Upper lobe of right lung (tissue), 1 donor: ENCODE data around the gene GLI3. TPM values are rescaled to one million over a fixed set of nuclear protein-coding genes. Genes with fewer than 3 reads are reported as not detected.

Experiments
- ATAC-seq: fragments of 200-7000 bp; cut with Tn5 transposase; one replicate; pipeline ENCODE4 v1.9.1; 2020; ENCODE audit warnings: mild to moderate bottlenecking, moderate library complexity
- DNase-seq: peaks from one replicate; pipeline ENCODE4 v3.0.0-alpha.2; 2020
- H3K27ac ChIP-seq: fragments of 200-600 bp; one replicate; pipeline ENCODE4 v1.8.0; 2022
- H3K27me3 ChIP-seq: fragments of 200-600 bp; one replicate; pipeline ENCODE4 v1.8.0; 2022; ENCODE audit warnings: mild to moderate bottlenecking
- H3K36me3 ChIP-seq: fragments of 200-600 bp; one replicate; pipeline ENCODE4 v1.8.0; 2022
- H3K4me1 ChIP-seq: fragments of 200-600 bp; one replicate; pipeline ENCODE4 v1.8.0; 2022
- H3K4me3 ChIP-seq: fragments of 200-600 bp; one replicate; pipeline ENCODE4 v1.8.0; 2022; ENCODE audit warnings: mild to moderate bottlenecking
- H3K9me3 ChIP-seq: fragments of 200-600 bp; one replicate; pipeline ENCODE4 v1.8.0; 2022
- intact Hi-C: fragments of 100-400 bp; cut with DNase I; formaldehyde crosslinking; loops from one replicate; pipeline ENCODE4 v1.11.0; 2022
- total RNA-seq: library from RNA; stranded (reverse); fragmentation: NEBNext Ultra II Directional; extraction: Animal tissue kit (Norgen Biotek cat#: 25700); gene quantifications from one replicate; pipeline ENCODE4 v1.2.1, GENCODE V29; 2021
- TF ChIP-seq, protein P1 (sequence below): fragments of 200-600 bp; IDR thresholded peaks from one replicate; pipeline ENCODE4 v1.8.0; 2022; ENCODE audit warnings: antibody characterized with exemption
- donor health status: DM: no; HTN: yes; CAD: no; lungs with severe emphysema.

The GLI3 gene
- total RNA-seq, 1 donor from 2014 or later: 17.5 TPM

DNA sequence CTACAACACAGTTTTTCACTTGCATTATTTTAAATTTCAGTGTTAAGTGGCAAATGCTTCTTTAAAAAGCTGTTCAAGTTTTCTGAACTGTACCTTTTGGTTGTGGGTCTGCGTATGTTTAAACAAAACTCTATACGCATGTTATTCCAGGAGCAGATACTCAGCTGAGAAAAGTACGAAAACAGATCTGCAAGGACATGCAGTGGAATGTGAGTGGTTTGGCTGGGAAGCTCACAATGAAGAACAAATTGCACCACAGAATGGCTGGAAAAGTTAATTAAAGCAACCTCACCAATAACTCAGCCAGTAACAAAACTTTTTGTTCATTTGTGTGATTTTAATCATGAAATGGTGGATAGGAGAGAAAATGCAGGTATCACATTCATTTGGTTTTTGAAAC lies 17.6 kb downstream of the GLI3 start:
- TF ChIP-seq, protein P1, sequence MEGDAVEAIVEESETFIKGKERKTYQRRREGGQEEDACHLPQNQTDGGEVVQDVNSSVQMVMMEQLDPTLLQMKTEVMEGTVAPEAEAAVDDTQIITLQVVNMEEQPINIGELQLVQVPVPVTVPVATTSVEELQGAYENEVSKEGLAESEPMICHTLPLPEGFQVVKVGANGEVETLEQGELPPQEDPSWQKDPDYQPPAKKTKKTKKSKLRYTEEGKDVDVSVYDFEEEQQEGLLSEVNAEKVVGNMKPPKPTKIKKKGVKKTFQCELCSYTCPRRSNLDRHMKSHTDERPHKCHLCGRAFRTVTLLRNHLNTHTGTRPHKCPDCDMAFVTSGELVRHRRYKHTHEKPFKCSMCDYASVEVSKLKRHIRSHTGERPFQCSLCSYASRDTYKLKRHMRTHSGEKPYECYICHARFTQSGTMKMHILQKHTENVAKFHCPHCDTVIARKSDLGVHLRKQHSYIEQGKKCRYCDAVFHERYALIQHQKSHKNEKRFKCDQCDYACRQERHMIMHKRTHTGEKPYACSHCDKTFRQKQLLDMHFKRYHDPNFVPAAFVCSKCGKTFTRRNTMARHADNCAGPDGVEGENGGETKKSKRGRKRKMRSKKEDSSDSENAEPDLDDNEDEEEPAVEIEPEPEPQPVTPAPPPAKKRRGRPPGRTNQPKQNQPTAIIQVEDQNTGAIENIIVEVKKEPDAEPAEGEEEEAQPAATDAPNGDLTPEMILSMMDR: no peak
- Histone ChIP-seq H3K9me3 (no peaks in the 10 kb centered on the region), H3K4me1 (no peaks in the 10 kb centered on the region), H3K27me3 (no peaks in the 10 kb centered on the region), H3K4me3 (no peak overlapping the region), H3K27ac (no peak overlapping the region), H3K36me3 (no peaks in the 10 kb centered on the region)
- intact Hi-C loops: no loop called here
- DNase-seq (no peak), ATAC-seq (no peak)

DNA sequence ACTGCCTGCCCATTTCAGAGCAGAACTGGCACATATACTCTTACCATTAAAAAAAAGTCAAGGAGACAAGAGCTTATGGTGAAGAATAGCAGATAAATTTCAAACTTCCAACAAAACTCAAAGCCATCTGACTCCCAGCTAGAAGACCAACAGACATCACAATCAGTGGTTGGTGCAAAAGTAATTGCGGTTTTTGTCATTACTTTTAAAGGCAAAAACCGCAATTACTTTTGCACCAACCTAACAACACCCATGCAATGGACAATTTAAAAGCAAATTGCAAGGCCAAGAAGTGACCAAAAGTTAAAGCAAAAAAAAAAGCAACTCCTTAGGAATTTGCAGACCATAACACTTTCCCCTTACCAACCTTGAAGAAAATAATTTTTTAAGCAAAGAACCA lies 18.8 kb downstream of the GLI3 start:
- TF ChIP-seq, protein P1: no peak
- Histone ChIP-seq H3K27ac (no peak overlapping the region), H3K9me3 (no peaks in the 10 kb centered on the region), H3K27me3 (no peaks in the 10 kb centered on the region), H3K4me1 (no peaks in the 10 kb centered on the region), H3K4me3 (no peak overlapping the region), H3K36me3 (no peaks in the 10 kb centered on the region)
- ATAC-seq (no peak), DNase-seq (no peak)
- intact Hi-C loops: no loop called here

DNA sequence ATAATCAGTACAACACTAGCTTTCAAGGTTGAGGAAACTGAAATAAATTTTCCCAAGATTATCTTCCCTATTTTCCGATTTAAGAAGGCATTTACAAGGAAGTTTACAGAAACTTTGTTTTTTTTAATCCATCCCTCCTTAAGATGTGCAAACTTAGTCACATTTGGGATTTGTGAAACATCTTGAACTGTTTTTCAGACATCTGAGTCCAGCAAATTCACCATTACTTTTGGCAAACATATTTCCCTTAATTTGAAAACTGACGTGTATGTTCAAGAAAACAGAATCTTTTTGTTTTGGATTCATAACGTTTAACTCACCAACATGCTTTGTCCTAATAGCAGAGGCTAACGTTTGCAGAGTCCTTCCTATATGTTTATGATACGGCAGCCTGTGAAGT lies 19.5 kb downstream of the GLI3 start:
- Histone ChIP-seq H3K9me3 (no peaks in the 10 kb centered on the region), H3K4me1 (no peaks in the 10 kb centered on the region), H3K27ac (no peak overlapping the region), H3K27me3 (no peaks in the 10 kb centered on the region), H3K36me3 (no peaks in the 10 kb centered on the region), H3K4me3 (no peak overlapping the region)
- ATAC-seq (no peak), DNase-seq (no peak)
- intact Hi-C loops: no loop called here
- TF ChIP-seq, protein P1: no peak

DNA sequence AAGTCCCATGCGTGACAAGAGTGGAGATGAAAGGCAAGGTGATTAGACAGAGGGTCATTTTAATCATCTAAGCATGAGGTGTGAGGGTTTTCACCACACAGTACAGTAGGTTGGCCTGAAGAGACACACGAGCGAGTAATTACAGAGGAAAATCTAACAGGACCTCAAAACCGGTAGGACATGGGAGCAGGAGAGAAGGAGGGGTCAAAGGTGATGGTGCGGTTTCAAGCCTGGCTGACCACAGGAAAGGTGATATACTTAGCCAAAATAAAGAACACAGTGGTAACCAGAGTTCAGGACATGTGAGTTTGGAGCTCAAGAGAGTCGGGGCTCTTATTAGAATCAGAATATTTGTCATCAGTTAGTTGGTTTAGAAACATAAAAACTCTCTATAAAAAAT lies 20.0 kb downstream of the GLI3 start:
- H3K9me3 ChIP-seq: no peaks in the 10 kb centered on the region

DNA sequence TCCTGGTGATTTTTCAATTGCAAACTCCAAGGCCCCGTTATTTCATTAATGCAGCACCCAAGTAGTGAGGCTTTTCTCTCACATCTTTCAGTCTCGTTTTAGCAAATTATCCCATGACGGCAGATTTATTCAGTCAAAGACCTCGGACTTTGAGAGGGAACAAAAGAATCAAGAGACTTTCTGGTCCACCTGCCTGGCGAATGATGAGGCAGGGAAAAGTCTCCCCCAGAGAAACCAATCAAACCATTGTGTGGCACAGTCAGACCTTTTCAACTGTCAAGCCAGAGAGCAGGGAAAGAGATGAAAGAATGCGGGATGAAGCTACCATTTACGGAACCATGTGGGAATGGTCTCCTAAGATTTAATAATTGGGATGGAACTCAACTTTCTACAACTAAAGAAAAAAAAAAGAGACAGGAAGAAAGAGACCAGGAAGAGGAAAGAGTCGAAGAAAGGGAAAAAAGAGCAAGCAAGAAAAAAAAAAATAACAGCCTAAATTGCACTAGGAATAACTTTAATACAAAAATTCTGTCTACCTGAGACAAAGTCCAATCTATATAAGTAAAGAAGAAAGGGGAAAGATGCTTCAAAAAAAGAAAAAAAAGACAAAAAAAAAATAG lies 22.8 kb downstream of the GLI3 start:
- Histone ChIP-seq H3K4me1 (no peaks in the 10 kb centered on the region), H3K4me3 (no peak overlapping the region), H3K27ac (no peak overlapping the region), H3K9me3 (no peaks in the 10 kb centered on the region), H3K27me3 (no peaks in the 10 kb centered on the region), H3K36me3 (no peaks in the 10 kb centered on the region)
- intact Hi-C loops: no loop called here
- no peak for ATAC-seq
- TF ChIP-seq, protein P1: no peak
- no peak for DNase-seq

More for the DNA sequence above, 20.0 kb downstream of the GLI3 start:
- no peak for DNase-seq
- H3K36me3 ChIP-seq: no peaks in the 10 kb centered on the region
- ATAC-seq: no peak
- TF ChIP-seq, protein P1: no peak
- H3K27ac ChIP-seq: no peak overlapping the region
- no peak overlapping the region for H3K4me3 ChIP-seq
- no peaks in the 10 kb centered on the region for H3K4me1 ChIP-seq
- H3K27me3 ChIP-seq: no peaks in the 10 kb centered on the region
- intact Hi-C loops: no loop called here

DNA sequence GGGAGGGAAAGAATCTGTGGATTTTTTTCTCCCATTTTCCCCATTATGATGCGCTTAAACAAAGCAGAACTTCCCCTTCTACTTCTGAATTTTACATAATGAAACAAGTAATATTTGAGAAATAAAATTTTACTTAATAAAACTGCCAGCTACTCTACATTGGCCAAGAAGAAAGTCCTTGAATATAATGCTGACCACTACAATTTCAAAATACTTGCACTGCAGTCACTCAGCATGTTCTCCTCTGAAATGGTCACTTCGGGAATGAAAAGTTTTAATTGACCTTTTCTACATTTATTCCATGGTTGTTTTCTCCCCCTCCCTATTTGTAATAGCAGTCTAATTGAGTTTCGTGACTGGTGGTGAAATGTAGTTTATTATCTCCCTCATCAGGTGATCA lies 23.9 kb downstream of the GLI3 start:
- ATAC-seq (no peak), DNase-seq (no peak)
- H3K36me3 ChIP-seq: no peaks in the 10 kb centered on the region
- no peak overlapping the region for H3K27ac ChIP-seq
- no peak overlapping the region for H3K4me3 ChIP-seq
- TF ChIP-seq, protein P1: no peak
- H3K9me3 ChIP-seq: no peaks in the 10 kb centered on the region
- no peaks in the 10 kb centered on the region for H3K27me3 ChIP-seq
- no peaks in the 10 kb centered on the region for H3K4me1 ChIP-seq
- intact Hi-C loops: no loop called here
